ENCODE data around the gene C6orf62. TPM values are rescaled to one million over a fixed set of nuclear protein-coding genes. Genes with fewer than 3 reads are reported as not detected.
"Not testable (repeated sequence)": the region's sequence is repeated elsewhere in the genome, so short reads cannot be mapped to it uniquely, and the experiment has no call there.

The C6orf62 gene
- total RNA-seq, 1 donor from 2014 or later = 155 TPM

DNA sequence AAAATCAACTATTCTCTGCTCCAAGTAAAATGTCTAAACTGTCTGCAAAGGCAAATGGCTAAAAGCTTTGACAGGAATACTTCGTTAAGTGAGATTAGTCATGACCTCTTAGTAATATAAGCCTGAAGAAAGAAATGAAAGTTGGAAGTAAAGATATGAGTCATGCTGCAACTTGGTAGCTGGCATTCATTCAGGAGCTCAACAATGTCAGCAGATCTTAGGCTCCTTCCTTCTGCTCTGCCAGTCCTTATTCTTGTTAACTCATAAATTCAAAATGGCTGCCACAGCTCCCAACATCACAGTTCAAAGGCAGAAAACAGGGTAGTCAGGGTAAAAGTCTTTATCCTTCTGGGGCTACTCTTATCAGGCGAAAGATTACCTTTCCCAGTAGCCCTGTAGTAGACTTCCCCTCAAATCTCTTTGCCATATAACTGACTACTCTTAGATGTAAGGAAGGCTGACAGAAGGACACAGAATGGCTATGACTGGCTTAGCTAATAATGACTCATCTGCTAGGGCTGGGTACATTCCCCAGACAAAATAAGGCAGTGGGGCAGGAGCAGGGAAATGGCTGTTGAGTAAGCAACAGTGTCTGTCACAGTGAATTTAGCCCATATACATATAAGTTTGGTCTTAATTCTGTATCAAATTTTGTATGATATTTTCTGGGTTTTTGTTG lies 24.4 kb upstream of the C6orf62 start:
- Mint-ChIP-seq H3K9me3 (ENCODE audit: unreplicated experiment) (peaks cover 3% of the 10 kb centered on the region), H3K27ac (ENCODE audit: unreplicated experiment) (no peak overlapping the region), H3K27me3 (ENCODE audit: unreplicated experiment) (no peaks in the 10 kb centered on the region), H3K4me1 (ENCODE audit: low read depth, unreplicated experiment) (no peaks in the 10 kb centered on the region), H3K36me3 (ENCODE audit: unreplicated experiment) (no peaks in the 10 kb centered on the region), H3K4me3 (ENCODE audit: unreplicated experiment) (no peak overlapping the region)
- TF ChIP-seq, protein P1, sequence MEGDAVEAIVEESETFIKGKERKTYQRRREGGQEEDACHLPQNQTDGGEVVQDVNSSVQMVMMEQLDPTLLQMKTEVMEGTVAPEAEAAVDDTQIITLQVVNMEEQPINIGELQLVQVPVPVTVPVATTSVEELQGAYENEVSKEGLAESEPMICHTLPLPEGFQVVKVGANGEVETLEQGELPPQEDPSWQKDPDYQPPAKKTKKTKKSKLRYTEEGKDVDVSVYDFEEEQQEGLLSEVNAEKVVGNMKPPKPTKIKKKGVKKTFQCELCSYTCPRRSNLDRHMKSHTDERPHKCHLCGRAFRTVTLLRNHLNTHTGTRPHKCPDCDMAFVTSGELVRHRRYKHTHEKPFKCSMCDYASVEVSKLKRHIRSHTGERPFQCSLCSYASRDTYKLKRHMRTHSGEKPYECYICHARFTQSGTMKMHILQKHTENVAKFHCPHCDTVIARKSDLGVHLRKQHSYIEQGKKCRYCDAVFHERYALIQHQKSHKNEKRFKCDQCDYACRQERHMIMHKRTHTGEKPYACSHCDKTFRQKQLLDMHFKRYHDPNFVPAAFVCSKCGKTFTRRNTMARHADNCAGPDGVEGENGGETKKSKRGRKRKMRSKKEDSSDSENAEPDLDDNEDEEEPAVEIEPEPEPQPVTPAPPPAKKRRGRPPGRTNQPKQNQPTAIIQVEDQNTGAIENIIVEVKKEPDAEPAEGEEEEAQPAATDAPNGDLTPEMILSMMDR (IDR thresholded peaks at IDR 0.05; ENCODE audit: partially characterized antibody, unreplicated experiment) = no peak
- no peak for DNase-seq

DNA sequence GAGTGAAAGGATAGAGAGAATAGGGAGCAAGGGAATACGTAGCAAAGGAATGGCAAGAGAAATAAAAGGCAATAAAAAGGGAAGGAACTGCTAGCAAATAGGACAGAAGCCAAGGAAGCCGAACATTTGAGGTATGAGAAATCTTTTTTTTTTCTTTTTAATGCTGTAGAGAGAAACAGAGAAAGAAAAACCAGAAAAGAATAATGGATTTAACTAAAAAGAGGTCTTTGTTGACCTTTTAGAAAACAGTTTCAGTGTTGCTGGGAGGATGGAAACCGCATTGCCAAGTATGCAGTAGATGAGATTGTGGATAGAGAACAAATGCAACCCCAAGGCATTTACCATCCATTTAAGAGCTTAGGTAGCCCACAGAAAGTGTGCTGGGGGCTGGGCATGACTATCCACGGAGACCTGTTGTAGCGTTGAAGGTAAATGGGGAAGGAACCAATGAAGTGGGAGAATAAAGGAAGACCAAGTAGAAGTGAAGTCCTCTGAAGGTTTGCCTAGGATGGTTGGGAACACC lies 23.3 kb upstream of the C6orf62 start:
- H3K4me3 Mint-ChIP-seq (ENCODE audit: unreplicated experiment) = no peak overlapping the region
- H3K36me3 Mint-ChIP-seq (ENCODE audit: unreplicated experiment) = no peaks in the 10 kb centered on the region
- H3K4me1 Mint-ChIP-seq (ENCODE audit: low read depth, unreplicated experiment) = no peaks in the 10 kb centered on the region
- TF ChIP-seq, protein P1 (IDR thresholded peaks at IDR 0.05; ENCODE audit: partially characterized antibody, unreplicated experiment) = no peak
- H3K9me3 Mint-ChIP-seq (ENCODE audit: unreplicated experiment) = peaks cover 3% of the 10 kb centered on the region
- DNase-seq = no peak
- H3K27me3 Mint-ChIP-seq (ENCODE audit: unreplicated experiment) = no peaks in the 10 kb centered on the region
- no peak overlapping the region for H3K27ac Mint-ChIP-seq (ENCODE audit: unreplicated experiment)

DNA sequence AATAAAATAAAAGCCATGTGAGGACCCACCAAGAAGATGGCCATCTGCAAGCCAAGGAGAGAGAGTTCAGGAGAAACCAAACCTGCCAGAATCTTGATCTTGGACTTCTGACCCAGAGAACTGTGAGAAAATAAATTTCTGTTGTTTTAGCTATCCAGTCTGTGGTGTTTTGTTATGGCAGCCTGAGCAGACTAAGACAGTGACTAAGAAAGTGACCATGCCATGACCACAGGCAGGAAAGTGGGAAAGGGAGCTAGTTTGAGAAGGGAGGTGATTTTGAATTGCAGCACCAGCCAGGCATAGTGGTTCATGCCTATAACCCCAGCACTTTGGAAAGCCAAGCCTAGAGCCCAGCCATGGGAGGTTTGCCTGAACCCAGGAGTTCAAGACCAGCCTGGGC lies 21.9 kb upstream of the C6orf62 start:
- H3K27me3 Mint-ChIP-seq (ENCODE audit: unreplicated experiment) = no peaks in the 10 kb centered on the region
- H3K36me3 Mint-ChIP-seq (ENCODE audit: unreplicated experiment) = no peaks in the 10 kb centered on the region
- no peak for DNase-seq
- H3K4me3 Mint-ChIP-seq (ENCODE audit: unreplicated experiment) = no peak overlapping the region
- TF ChIP-seq, protein P1 (IDR thresholded peaks at IDR 0.05; ENCODE audit: partially characterized antibody, unreplicated experiment) = no peak
- H3K4me1 Mint-ChIP-seq (ENCODE audit: low read depth, unreplicated experiment) = no peaks in the 10 kb centered on the region
- peaks cover 3% of the 10 kb centered on the region for H3K9me3 Mint-ChIP-seq (ENCODE audit: unreplicated experiment)
- no peak overlapping the region for H3K27ac Mint-ChIP-seq (ENCODE audit: unreplicated experiment)

DNA sequence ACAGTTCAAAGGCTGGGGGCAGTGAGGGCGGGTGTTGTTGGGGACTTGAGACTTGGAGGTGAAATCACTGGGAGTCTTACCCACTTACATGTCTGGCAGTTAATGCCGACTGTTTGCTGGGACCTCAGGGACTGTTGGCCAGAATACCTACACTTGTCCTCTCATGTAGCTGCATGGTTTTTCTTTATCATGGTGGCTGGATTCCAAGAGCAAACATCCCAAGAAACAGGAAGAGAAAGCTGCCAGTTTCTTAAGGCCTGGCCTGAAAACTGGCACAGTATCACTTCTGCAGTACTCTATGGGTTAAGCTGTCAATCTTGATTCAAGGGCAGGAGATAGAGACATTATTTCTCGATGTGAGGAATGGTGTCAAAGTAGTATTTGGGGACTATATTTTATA lies 19.8 kb upstream of the C6orf62 start:
- Mint-ChIP-seq H3K4me3 (ENCODE audit: unreplicated experiment) (no peak overlapping the region), H3K9me3 (ENCODE audit: unreplicated experiment) (peaks cover 3% of the 10 kb centered on the region)
- TF ChIP-seq, protein P1 (IDR thresholded peaks at IDR 0.05; ENCODE audit: partially characterized antibody, unreplicated experiment) = no peak

DNA sequence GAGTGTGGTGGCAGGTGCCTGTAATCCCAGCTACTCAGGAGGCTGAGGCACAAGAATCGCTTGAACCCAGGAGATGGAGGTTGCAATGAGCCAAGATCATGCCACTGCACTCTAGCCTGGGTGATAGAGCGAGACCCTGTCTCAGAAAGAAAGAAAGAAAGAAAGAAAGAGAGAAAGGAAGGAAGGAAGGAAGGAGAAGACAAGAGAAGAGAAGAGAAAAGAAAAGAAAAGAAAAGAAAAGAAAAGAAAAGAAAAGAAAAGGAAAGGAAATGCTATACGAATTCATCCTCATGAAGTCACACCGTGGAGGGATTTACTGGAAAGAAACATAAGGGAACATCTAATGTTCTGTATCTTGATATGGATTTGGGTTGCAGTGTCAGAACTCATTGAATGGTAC lies 15.8 kb upstream of the C6orf62 start:
- not testable (repeated sequence) for H3K36me3 Mint-ChIP-seq (ENCODE audit: unreplicated experiment); H3K27ac Mint-ChIP-seq (ENCODE audit: unreplicated experiment); H3K4me3 Mint-ChIP-seq (ENCODE audit: unreplicated experiment); H3K27me3 Mint-ChIP-seq (ENCODE audit: unreplicated experiment); H3K4me1 Mint-ChIP-seq (ENCODE audit: low read depth, unreplicated experiment); H3K9me3 Mint-ChIP-seq (ENCODE audit: unreplicated experiment); DNase-seq

More for the DNA sequence above, 19.8 kb upstream of the C6orf62 start:
- DNase-seq = no peak
- Mint-ChIP-seq H3K36me3 (ENCODE audit: unreplicated experiment) (no peaks in the 10 kb centered on the region), H3K4me1 (ENCODE audit: low read depth, unreplicated experiment) (no peaks in the 10 kb centered on the region), H3K27me3 (ENCODE audit: unreplicated experiment) (no peaks in the 10 kb centered on the region), H3K27ac (ENCODE audit: unreplicated experiment) (no peak overlapping the region)
